ENCODE measurements around the gene KBTBD12. TPM values are rescaled to one million over a fixed set of nuclear protein-coding genes. Genes with fewer than 3 reads are reported as not detected.
"Not testable (repeated sequence)": the region's sequence is repeated elsewhere in the genome, so short reads cannot be mapped to it uniquely, and the experiment has no call there.

The KBTBD12 gene
- total RNA-seq, 3 donors from 2014 or later = 0.05 TPM; not detected in 2

GRCh38 chr3:127913841-127914240 lies 1.2 kb upstream of the KBTBD12 start:
- DNase-seq; H3K9me3 Mint-ChIP-seq; H3K36me3 Mint-ChIP-seq (ENCODE audit: insufficient read depth); H3K4me1 Mint-ChIP-seq (ENCODE audit: low read depth); H3K4me3 Mint-ChIP-seq; ATAC-seq: not testable (repeated sequence)
- peaks cover 62% of the 10 kb centered on the region for H3K27me3 Mint-ChIP-seq (ENCODE audit: low read depth)

- ATAC-seq (no peak), DNase-seq (no peak)
- Mint-ChIP-seq H3K9me3 (peaks cover 6% of the 10 kb centered on the region), H3K4me1 (ENCODE audit: low read depth) (peaks cover 10% of the 10 kb centered on the region), H3K27me3 (ENCODE audit: low read depth) (peaks cover 62% of the 10 kb centered on the region), H3K36me3 (ENCODE audit: insufficient read depth) (no peaks in the 10 kb centered on the region), H3K4me3 (no peak overlapping the region)
Measured at GRCh38 chr3:127914584-127914983, 448 bp upstream of the KBTBD12 start.

GRCh38 chr3:127915937-127916493 lies 983 bp downstream of the KBTBD12 start:
- no peak overlapping the region for H3K4me3 Mint-ChIP-seq
- peaks cover 6% of the 10 kb centered on the region for H3K9me3 Mint-ChIP-seq
- no peaks in the 10 kb centered on the region for H3K36me3 Mint-ChIP-seq (ENCODE audit: insufficient read depth)
- peaks cover 10% of the 10 kb centered on the region for H3K4me1 Mint-ChIP-seq (ENCODE audit: low read depth)
- DNase-seq = no peak
- H3K27me3 Mint-ChIP-seq (ENCODE audit: low read depth) = peaks cover 55% of the 10 kb centered on the region
- ATAC-seq = no peak

- DNase-seq = no peak
- no peaks in the 10 kb centered on the region for H3K36me3 Mint-ChIP-seq (ENCODE audit: insufficient read depth)
- ATAC-seq = no peak
- H3K4me3 Mint-ChIP-seq = no peak overlapping the region
- H3K4me1 Mint-ChIP-seq (ENCODE audit: low read depth) = peaks cover 5% of the 10 kb centered on the region
- H3K27me3 Mint-ChIP-seq (ENCODE audit: low read depth) = peaks cover 34% of the 10 kb centered on the region
- no peaks in the 10 kb centered on the region for H3K9me3 Mint-ChIP-seq
Measured at GRCh38 chr3:127920738-127921137, 5.7 kb downstream of the KBTBD12 start.

GRCh38 chr3:127923611-127924010 lies 8.6 kb downstream of the KBTBD12 start:
- H3K27me3 Mint-ChIP-seq (ENCODE audit: low read depth) = peaks cover 22% of the 10 kb centered on the region
- H3K9me3 Mint-ChIP-seq = no peaks in the 10 kb centered on the region
- ATAC-seq = no peak
- no peak overlapping the region for H3K4me3 Mint-ChIP-seq
- H3K4me1 Mint-ChIP-seq (ENCODE audit: low read depth) = peaks cover 4% of the 10 kb centered on the region
- no peak for DNase-seq
- H3K36me3 Mint-ChIP-seq (ENCODE audit: insufficient read depth) = no peaks in the 10 kb centered on the region

GRCh38 chr3:127925384-127925783 lies 10.4 kb downstream of the KBTBD12 start:
- Mint-ChIP-seq H3K9me3 (no peaks in the 10 kb centered on the region), H3K4me3 (no peak overlapping the region), H3K36me3 (ENCODE audit: insufficient read depth) (no peaks in the 10 kb centered on the region), H3K4me1 (ENCODE audit: low read depth) (peaks cover 4% of the 10 kb centered on the region), H3K27me3 (ENCODE audit: low read depth) (peaks cover 22% of the 10 kb centered on the region)
- ATAC-seq (no peak), DNase-seq (no peak)

- Mint-ChIP-seq H3K36me3 (ENCODE audit: insufficient read depth) (no peaks in the 10 kb centered on the region), H3K4me3 (no peak overlapping the region), H3K9me3 (no peaks in the 10 kb centered on the region), H3K27me3 (ENCODE audit: low read depth) (peaks cover 32% of the 10 kb centered on the region), H3K4me1 (ENCODE audit: low read depth) (peaks cover 4% of the 10 kb centered on the region)
- no peak for DNase-seq
- ATAC-seq = no peak
Measured at GRCh38 chr3:127927829-127928604, 13.0 kb downstream of the KBTBD12 start.

GRCh38 chr3:127929818-127930413 lies 14.9 kb downstream of the KBTBD12 start:
- ATAC-seq = no peak

GRCh38 chr3:127933396-127933795 lies 18.4 kb downstream of the KBTBD12 start:
- DNase-seq = no peak
- no peak for ATAC-seq
- peaks cover 31% of the 10 kb centered on the region for H3K27me3 Mint-ChIP-seq (ENCODE audit: low read depth)
- no peak overlapping the region for H3K4me3 Mint-ChIP-seq
- H3K4me1 Mint-ChIP-seq (ENCODE audit: low read depth) = no peaks in the 10 kb centered on the region
- no peaks in the 10 kb centered on the region for H3K9me3 Mint-ChIP-seq
- H3K36me3 Mint-ChIP-seq (ENCODE audit: insufficient read depth) = no peaks in the 10 kb centered on the region

More at GRCh38 chr3:127929818-127930413, 14.9 kb downstream of the KBTBD12 start:
- Mint-ChIP-seq H3K4me3 (no peak overlapping the region), H3K36me3 (ENCODE audit: insufficient read depth) (no peaks in the 10 kb centered on the region), H3K4me1 (ENCODE audit: low read depth) (peaks cover 4% of the 10 kb centered on the region), H3K27me3 (ENCODE audit: low read depth) (peaks cover 36% of the 10 kb centered on the region), H3K9me3 (no peaks in the 10 kb centered on the region)
- DNase-seq = no peak

- DNase-seq (no peak), ATAC-seq (no peak)
Measured at GRCh38 chr3:127938800-127939199, 23.8 kb downstream of the KBTBD12 start.

GRCh38 chr3:127940116-127940515 lies 25.1 kb downstream of the KBTBD12 start:
- no peaks in the 10 kb centered on the region for H3K4me1 Mint-ChIP-seq (ENCODE audit: low read depth)
- ATAC-seq (no peak), DNase-seq (no peak)
- H3K4me3 Mint-ChIP-seq = no peak overlapping the region
- peaks cover 13% of the 10 kb centered on the region for H3K9me3 Mint-ChIP-seq
- H3K36me3 Mint-ChIP-seq (ENCODE audit: insufficient read depth) = no peaks in the 10 kb centered on the region
- peaks cover 9% of the 10 kb centered on the region for H3K27me3 Mint-ChIP-seq (ENCODE audit: low read depth)

More at GRCh38 chr3:127938800-127939199, 23.8 kb downstream of the KBTBD12 start:
- H3K27me3 Mint-ChIP-seq (ENCODE audit: low read depth) = peaks cover 15% of the 10 kb centered on the region
- H3K4me1 Mint-ChIP-seq (ENCODE audit: low read depth) = no peaks in the 10 kb centered on the region
- H3K9me3 Mint-ChIP-seq = peaks cover 11% of the 10 kb centered on the region
- H3K36me3 Mint-ChIP-seq (ENCODE audit: insufficient read depth) = no peaks in the 10 kb centered on the region
- H3K4me3 Mint-ChIP-seq = no peak overlapping the region

- no peak for ATAC-seq
- DNase-seq = no peak
- peaks cover 13% of the 10 kb centered on the region for H3K9me3 Mint-ChIP-seq
- no peaks in the 10 kb centered on the region for H3K36me3 Mint-ChIP-seq (ENCODE audit: insufficient read depth)
- H3K27me3 Mint-ChIP-seq (ENCODE audit: low read depth) = peaks cover 2% of the 10 kb centered on the region
- H3K4me3 Mint-ChIP-seq = no peak overlapping the region
- H3K4me1 Mint-ChIP-seq (ENCODE audit: low read depth) = no peaks in the 10 kb centered on the region
Measured at GRCh38 chr3:127942613-127943012, 27.6 kb downstream of the KBTBD12 start.

GRCh38 chr3:127948211-127948610 lies 33.2 kb downstream of the KBTBD12 start:
- Mint-ChIP-seq H3K27me3 (ENCODE audit: low read depth) (peaks cover 24% of the 10 kb centered on the region), H3K4me3 (no peak overlapping the region), H3K9me3 (peaks cover 5% of the 10 kb centered on the region), H3K4me1 (ENCODE audit: low read depth) (no peaks in the 10 kb centered on the region), H3K36me3 (ENCODE audit: insufficient read depth) (no peaks in the 10 kb centered on the region)
- ATAC-seq (no peak), DNase-seq (no peak)

- DNase-seq (no peak), ATAC-seq (no peak)
- Mint-ChIP-seq H3K27me3 (ENCODE audit: low read depth) (peaks cover 27% of the 10 kb centered on the region), H3K4me1 (ENCODE audit: low read depth) (no peaks in the 10 kb centered on the region), H3K36me3 (ENCODE audit: insufficient read depth) (no peaks in the 10 kb centered on the region), H3K9me3 (no peaks in the 10 kb centered on the region), H3K4me3 (no peak overlapping the region)
Measured at GRCh38 chr3:127949446-127950055, 34.5 kb downstream of the KBTBD12 start.

Data from activated T-cell treated with anti-CD3 and anti-CD28 coated beads, Interleukin-2, amount 50 U/mL, for 4 hours (primary cell).